ENCODE results near the gene WIPF1.

The WIPF1 gene

GRCh38 chr2:174594456-174594855 is 3.1 kb downstream of the WIPF1 start:
- no peak for DNase-seq

DNA sequence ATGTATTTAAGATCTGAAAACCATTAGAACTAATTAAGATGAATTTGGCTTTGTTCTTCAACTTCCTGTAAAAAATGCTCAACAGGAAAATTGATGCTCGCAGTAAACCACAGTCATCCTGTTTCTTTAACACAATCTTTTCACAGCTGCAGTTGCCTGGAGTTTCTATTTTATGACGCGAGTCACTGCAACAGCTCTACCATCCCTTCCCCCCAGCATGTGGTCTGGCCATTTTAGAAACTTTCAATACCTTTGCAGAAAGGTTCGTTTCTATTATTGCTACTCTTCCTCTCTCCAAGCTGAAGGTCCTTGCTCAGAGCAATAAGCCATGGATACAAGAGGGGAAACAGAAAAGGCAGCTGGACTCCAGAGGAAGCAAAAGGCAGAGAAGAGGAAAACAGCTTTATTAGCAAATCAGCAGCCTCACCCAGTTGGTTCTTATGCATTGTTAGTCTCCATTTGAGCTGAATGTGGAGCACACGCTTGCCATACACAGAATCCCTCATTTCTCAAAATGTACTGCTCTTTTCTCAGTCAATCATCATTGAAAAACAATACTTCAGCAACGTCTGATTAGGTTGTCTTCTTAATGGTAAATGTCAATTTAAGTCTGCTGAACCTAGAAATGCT is 3.9 kb downstream of the WIPF1 start:
- no peak for DNase-seq

DNA sequence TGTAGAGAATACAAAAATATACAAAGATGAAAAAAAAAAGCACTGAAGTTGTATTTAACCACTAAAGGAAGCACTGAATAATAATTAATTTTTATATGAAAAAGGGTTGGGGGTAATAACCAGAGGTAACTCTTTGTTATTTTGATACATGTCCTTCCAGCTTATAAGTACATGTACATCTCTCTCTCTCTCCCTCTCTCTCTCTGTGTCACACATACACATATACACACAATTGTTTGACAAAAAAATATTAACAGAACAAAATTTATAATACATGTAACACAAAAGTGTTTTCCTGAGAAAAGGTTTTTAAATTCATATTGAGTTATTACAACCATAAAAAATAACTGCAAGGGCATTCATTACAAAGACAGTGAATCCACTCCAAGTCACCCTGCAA is 4.6 kb downstream of the WIPF1 start:
- no peak for DNase-seq

- no peak for DNase-seq
Measured at GRCh38 chr2:174591740-174592139, 5.9 kb downstream of the WIPF1 start.

GRCh38 chr2:174590928-174591648 is 6.5 kb downstream of the WIPF1 start:
- no peak for DNase-seq

GRCh38 chr2:174590346-174590745 is 7.3 kb downstream of the WIPF1 start:
- DNase-seq = no peak

- DNase-seq = no peak
Measured at GRCh38 chr2:174589334-174589733, 8.3 kb downstream of the WIPF1 start.

- DNase-seq = no peak
Measured at GRCh38 chr2:174588463-174588862, 9.1 kb downstream of the WIPF1 start.

- DNase-seq = no peak
Measured at GRCh38 chr2:174587579-174587978, 10.0 kb downstream of the WIPF1 start.

- no peak for DNase-seq
Measured at GRCh38 chr2:174586418-174587295, 10.9 kb downstream of the WIPF1 start.

DNA sequence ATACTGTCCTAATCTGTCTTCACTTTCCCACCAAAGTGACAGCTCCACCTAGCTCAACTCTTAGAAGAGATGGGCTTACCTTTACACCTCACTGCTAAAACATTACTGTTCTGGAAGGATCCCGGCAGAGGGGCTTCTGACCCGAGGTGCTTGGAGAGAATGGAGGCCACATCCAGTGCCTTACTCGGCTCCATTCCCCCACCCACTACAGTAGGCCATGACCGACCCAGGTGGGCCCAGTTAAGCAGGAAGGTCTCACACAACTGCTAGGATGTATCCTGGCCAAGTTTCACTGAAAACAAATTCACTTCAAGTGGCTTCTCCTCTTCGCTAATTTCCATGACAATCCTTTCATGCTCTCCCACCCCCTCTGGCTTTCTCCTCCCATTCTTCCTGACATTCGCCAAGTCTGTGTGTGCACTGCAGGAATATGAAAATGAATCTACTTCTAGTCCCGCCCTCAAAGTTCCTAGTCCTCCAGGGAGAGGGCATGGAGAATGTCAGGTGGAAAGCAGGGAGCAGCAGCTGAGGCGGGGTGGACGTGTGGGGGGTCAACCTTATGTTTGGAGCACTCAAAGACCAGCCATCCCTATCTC is 11.8 kb downstream of the WIPF1 start:
- DNase-seq = no peak

DNA sequence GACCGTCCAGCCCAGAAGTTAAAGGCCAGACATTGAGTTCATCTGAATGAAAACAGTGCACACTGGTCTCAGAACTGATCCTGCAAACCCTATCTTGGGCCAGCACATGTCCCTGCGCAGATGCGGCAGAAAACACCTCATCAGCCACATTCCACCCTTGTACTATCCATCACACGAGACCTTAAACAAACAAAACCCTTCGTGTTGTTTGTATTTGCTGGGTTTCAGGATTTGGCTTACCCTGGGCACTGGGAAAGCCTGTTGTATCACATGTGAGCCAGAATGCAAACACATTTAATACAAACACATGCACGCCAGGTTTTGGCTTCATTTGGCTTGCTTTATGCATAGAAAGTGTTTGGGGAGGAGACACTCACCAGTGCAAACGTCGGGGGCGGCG is 12.5 kb downstream of the WIPF1 start:
- no peak for DNase-seq

DNA sequence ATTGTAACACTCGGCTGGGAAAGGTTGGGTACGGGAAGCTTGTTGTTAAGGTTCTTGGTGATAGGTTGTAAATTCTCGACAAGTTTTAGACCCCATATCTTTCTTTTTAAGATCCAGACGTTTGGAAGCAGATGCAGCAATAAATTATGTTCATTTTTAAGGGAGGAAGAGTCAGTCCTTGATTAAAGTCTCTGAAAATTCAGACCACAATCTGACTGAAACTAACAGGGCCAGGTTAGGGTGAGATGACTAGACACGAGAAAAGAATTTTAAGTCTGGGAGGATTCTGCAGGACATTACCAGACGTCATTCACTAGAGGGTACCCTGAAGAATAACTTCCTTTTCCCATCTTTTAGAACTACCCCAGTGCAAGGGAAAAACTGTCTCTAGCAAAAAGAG is 16.1 kb downstream of the WIPF1 start:
- DNase-seq = no peak

DNA sequence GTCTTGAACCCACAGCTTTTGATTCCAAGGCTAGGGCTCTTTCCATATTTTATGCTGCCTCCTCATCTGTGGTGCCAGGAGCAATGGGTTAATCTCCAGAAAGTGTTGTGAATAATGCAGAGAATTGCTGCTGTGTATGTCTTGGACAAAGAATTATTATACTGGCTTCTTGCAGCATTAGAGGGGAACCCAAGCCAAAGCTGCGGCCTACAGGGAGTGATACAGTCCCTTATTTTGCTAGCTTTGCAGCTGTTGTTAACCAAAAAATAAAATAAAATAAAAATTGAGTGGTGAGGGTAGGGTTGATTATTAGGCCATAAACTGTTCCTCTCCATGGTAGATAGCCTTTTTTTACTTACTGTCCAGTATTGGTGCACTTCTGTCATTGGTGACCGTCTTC is 16.7 kb downstream of the WIPF1 start:
- no peak for DNase-seq

DNA sequence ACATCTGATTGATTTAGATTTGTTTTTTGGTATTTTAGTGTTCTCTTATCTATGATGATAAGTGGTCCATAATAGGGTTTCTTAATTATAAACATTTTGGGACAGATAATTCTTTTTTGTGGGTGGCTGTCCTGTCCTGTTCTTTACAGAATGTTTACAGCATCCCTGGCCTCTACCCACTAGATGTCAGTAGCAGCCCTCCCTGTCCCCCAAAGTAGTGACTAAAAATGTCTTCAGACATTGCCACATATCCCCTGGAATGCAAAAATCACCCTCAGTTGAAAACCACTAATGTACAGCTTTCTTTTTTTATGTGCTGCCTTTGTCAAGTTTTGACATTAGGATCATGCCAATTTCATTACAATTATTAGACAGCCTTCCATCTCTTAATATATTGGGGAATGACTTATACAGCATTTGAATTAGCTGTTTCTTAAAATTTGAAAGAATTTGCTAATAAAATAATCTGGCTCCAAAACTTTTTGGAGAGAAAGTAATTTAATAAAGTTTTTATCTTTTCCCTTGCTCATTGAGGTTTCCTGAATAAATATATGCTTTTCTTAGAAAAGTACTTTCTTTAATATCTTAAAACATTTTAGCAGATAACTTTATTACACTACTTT is 19.5 kb downstream of the WIPF1 start:
- no peak for DNase-seq

DNA sequence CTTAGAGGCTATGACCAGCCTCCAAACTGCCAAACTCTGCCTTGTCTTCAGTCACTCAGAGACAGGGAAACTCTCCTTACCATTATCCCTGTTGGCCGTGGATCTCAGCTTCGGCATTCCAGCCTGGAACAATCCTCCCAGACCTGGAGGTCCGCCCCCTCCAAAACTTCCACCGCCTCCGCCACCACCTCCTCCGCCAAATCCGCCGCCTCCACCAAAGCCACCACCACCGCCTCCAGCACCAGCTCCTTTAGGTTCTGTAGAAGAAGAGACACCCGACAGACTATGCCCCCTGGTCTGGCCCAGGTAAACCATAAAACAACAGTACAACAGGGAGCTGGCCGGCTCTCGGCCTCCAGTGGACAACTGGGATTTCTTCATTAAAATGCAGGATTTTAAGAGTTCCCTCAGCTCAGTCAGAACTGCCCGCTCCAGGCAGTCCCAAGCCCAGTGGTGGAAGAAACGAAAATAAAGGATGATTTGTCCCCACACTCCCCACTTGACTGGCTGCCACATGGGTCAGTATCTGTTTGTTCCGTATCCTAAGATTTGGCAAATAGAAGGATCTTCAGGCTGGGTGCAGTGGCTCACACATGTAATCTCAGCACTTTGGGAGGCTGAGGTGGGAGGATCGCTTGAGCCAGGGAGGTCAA is 22.4 kb downstream of the WIPF1 start:
- no peak for DNase-seq

GRCh38 chr2:174574657-174575056 is 22.9 kb downstream of the WIPF1 start:
- no peak for DNase-seq

GRCh38 chr2:174573621-174574081 is 24.0 kb downstream of the WIPF1 start:
- DNase-seq = no peak

DNA sequence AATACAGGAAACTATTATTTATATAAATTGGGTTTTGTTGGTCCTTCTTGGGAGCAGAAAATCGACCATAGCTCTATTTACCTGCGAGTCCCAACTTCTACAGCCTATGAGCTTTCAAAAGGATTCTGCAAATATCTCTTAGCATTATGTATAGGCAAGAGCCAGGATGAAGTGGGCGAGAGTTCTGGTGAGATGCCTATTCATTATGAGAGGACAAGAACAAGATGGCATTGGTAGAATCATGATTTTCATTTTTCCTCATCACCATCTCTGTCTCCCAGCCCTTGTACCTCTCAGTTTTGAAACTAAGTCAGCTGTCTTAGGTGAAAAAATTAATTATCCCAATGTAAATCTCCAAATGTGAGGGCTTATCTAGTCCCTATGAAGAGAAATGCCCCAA is 25.0 kb downstream of the WIPF1 start:
- no peak for DNase-seq

DNA sequence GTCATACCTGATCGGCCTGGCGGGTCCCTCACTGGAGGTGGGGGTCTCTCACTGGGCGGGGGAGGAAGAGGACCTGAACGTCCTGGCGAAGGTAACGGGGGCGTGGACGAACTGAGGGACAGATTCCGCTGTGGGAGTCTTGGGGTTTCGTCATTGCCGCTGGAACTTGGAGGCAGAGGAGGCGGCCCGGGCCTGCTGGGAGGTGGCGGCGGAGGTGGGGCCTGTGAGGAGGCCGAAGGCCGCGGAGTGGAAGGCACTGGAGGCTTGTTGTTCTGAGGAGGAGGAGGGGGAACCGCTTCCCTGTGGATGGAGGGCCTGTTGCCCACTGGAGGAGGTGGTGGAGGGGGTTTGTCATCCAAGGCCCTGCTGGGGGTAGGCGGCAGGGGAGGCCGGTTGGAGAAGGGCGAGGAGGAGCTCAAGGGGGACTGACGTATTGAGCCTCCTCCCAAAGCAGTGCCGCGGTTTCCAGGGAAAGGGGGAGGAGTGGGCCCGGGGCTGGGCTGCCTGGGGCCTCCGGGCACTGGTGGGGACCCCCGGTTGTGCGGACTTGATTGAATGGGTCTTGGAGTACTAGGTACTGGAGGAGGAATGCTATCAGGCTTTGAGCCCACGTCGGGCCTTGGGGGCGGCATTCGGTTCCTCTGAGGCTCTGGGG is 25.8 kb downstream of the WIPF1 start:
- DNase-seq = no peak

- DNase-seq = no peak
Measured at GRCh38 chr2:174570318-174570958, 27.2 kb downstream of the WIPF1 start.

All from NCI-H226 (cell line).